Measurements from ENCODE around the gene SSX3.
"Not testable (repeated sequence)": the region's sequence is repeated elsewhere in the genome, so short reads cannot be mapped to it uniquely, and the experiment has no call there.

SSX3 gene

GRCh38 chrX:48356315-48357094, at the start of gene SSX3:
Gene SSX3 (minus strand): TSS chrX:48356703. CDS start chrX:48355249, 1,454 bp downstream.
- DNase-seq; H3K4me3 ChIP-seq (ENCODE audit: low read depth, low read length); H3K27me3 ChIP-seq (ENCODE audit: insufficient read depth, low read depth, severe bottlenecking); H3K27ac ChIP-seq; H3K9me3 ChIP-seq (ENCODE audit: severe bottlenecking); H3K36me3 ChIP-seq: not testable (repeated sequence)

DNA sequence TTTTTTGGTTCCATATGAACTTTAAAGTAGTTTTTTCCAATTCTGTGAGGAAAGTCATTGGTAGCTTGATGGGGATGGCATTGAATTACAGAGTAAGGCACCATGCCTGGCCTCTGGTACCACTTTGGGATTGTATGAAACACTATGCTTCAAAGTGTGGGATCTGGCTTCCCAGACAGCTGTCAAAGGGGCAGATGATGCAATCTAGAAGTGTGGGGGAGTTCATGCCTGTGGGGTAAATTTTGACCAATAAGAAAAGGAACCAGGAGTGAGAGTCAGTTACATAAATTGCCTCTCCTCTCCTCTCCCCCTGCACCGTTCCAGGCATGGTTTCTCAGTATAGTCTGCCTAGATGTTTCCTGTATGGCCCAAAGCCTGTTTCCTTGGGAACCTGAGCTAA, 41.3 kb upstream of the SSX3 start:
- H3K4me3 ChIP-seq (ENCODE audit: low read depth, low read length); DNase-seq; H3K27ac ChIP-seq; H3K27me3 ChIP-seq (ENCODE audit: insufficient read depth, low read depth, severe bottlenecking); H3K36me3 ChIP-seq; H3K9me3 ChIP-seq (ENCODE audit: severe bottlenecking): not testable (repeated sequence)

- H3K4me3 ChIP-seq (ENCODE audit: low read depth, low read length); H3K36me3 ChIP-seq; H3K27ac ChIP-seq; H3K27me3 ChIP-seq (ENCODE audit: insufficient read depth, low read depth, severe bottlenecking); DNase-seq; H3K9me3 ChIP-seq (ENCODE audit: severe bottlenecking): not testable (repeated sequence)
These were observed 40.4 kb upstream of the SSX3 start for GRCh38 chrX:48396931-48397330.

DNA sequence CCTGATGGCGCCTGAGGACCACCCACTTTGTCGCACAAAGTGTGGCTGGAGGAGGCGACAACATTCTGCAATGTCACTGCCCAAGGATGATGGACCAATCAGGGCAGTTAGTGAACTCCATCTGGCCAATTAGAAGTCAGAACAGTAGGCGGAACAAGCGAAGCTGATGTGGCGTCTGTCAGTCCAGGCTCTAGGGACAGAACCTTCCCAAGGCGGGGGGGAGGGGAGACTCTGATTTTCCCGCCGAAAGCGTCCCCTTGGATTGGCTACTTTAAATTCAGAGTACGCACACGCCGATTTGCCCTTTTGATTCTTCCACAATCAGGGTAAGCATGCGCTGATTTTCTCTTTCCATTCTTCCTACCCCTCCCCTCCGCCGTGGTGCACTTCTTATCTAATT, 26.7 kb upstream of the SSX3 start, which contains the start of gene SSX4:
TSS of gene SSX4 (plus strand) at position 301 of the 400 bp plus-strand sequence. CDS start 515 bp downstream, outside the sequence.
- not testable (repeated sequence) for H3K27ac ChIP-seq; H3K4me3 ChIP-seq (ENCODE audit: low read depth, low read length); H3K36me3 ChIP-seq; H3K27me3 ChIP-seq (ENCODE audit: insufficient read depth, low read depth, severe bottlenecking); DNase-seq; H3K9me3 ChIP-seq (ENCODE audit: severe bottlenecking)

DNA sequence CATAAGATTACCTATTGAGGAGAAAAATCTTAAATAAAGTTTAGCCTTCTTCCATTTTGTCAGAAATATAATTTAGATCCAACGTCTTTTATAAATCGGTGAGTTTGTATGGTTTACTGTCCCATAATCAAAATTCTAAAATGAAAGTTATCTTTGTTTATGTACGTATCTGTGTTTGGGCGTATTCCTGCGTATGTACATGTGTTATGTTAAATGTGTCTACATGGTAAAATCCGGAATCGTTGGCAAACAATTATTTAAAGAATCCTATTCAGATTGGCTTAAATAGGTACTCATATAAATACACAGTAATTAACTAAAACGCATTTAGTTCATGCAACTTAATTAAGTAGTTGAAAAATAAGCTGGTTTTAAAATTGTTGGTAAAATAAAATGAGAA, 13.9 kb upstream of the SSX3 start:
- not testable (repeated sequence) for H3K36me3 ChIP-seq; H3K9me3 ChIP-seq (ENCODE audit: severe bottlenecking); DNase-seq; H3K27me3 ChIP-seq (ENCODE audit: insufficient read depth, low read depth, severe bottlenecking); H3K4me3 ChIP-seq (ENCODE audit: low read depth, low read length); H3K27ac ChIP-seq

DNA sequence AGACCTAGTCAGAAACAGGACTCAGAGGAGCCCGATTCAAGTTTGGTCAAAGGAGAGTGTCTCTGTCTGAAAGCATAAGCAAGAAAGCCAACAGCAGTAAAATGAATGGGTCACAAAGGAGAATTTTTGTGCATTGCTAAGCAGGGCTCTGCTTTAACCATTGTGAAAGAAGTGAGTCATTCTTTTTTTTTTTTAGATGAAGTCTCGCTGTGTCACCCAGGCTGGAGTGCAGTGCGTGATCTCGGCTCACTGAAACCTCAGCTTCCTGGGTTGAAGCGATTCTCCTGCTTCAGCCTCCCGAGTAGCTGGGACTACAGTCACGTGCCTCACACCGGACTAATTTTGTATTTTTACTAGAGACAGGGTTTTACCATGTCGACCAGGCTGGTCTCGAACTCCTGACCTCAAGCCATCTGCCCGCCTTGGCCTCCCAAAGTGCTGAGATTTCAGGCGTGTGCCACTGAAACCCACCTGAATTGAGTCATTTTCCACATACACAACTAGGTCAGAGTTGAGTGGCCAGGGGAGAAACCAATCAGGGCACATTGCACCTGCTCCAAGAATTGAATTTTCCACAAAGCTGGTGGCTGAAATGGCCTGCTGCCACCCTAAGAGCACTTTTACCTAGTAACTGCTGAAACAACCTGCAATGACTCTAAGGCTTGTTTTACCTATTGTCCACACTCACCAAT, 11.4 kb upstream of the SSX3 start:
- not testable (repeated sequence) for DNase-seq; H3K4me3 ChIP-seq (ENCODE audit: low read depth, low read length); H3K27me3 ChIP-seq (ENCODE audit: insufficient read depth, low read depth, severe bottlenecking); H3K36me3 ChIP-seq; H3K27ac ChIP-seq; H3K9me3 ChIP-seq (ENCODE audit: severe bottlenecking)

DNA sequence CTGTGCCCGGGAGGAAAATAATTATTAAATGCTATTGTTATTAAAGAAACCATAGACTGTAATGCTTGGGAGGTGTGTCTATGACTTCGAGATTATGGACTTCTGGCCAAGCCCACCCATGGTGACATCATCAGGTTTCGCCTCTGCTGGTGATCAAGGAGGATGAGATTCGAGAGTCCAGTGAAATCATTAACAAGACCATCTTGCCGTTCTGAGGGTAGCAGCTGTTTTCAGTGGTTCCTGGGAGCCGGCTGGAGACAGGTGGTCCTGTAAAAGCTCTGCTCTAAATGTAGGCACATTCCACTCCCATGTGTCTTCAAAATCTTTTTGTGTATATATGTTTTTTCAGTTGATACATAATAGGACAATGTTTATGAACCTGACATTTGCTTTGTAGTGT, 2.8 kb upstream of the SSX3 start:
- not testable (repeated sequence) for H3K4me3 ChIP-seq (ENCODE audit: low read depth, low read length); H3K27ac ChIP-seq; H3K9me3 ChIP-seq (ENCODE audit: severe bottlenecking); H3K36me3 ChIP-seq; H3K27me3 ChIP-seq (ENCODE audit: insufficient read depth, low read depth, severe bottlenecking); DNase-seq

DNA sequence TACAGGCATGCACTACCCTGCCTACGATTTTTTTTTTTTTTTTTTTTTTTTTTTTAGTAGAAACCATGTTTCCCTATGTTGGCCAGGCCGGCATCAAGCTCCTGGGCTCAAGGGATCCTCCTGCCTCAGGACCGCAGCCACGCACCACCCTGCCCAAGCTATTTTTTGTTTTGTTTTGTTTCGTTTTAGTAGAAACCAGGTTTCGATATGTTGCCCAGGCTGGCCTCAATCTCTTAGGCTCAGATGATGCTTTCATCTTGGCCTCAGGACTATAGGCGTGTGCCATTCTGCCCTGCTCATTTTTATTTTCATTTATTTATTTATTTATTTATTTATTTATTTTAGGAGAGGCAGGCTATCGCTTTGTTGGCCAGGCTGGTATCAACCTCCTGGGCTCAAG, 1.2 kb upstream of the SSX3 start:
- no peaks in the 10 kb centered on the region for H3K36me3 ChIP-seq
- H3K27ac ChIP-seq = no peak overlapping the region
- DNase-seq = no peak

DNA sequence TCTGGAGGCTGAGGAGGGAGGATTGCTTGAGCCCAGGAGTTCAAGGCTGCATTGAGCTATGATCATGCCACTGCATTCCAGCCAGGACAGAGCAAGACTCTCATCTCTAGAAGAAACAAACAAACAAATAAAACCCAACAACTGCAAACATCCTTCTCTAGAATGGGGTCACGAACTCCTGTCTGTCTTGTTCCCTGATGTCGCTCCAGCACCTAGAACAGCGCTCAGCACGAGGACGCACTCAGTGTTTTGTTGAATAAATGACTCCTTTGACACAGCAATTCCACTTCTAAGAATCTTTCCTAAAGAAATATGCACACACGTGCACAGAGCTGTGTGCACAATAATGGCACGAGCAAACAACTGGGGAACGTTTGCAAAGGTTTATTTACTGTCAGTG, 10.4 kb downstream of the SSX3 start:
- not testable (repeated sequence) for H3K36me3 ChIP-seq; DNase-seq; H3K4me3 ChIP-seq (ENCODE audit: low read depth, low read length); H3K9me3 ChIP-seq (ENCODE audit: severe bottlenecking); H3K27me3 ChIP-seq (ENCODE audit: insufficient read depth, low read depth, severe bottlenecking); H3K27ac ChIP-seq

More for the DNA sequence above, 1.2 kb upstream of the SSX3 start:
- TF ChIP-seq, protein P1, sequence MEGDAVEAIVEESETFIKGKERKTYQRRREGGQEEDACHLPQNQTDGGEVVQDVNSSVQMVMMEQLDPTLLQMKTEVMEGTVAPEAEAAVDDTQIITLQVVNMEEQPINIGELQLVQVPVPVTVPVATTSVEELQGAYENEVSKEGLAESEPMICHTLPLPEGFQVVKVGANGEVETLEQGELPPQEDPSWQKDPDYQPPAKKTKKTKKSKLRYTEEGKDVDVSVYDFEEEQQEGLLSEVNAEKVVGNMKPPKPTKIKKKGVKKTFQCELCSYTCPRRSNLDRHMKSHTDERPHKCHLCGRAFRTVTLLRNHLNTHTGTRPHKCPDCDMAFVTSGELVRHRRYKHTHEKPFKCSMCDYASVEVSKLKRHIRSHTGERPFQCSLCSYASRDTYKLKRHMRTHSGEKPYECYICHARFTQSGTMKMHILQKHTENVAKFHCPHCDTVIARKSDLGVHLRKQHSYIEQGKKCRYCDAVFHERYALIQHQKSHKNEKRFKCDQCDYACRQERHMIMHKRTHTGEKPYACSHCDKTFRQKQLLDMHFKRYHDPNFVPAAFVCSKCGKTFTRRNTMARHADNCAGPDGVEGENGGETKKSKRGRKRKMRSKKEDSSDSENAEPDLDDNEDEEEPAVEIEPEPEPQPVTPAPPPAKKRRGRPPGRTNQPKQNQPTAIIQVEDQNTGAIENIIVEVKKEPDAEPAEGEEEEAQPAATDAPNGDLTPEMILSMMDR (IDR thresholded peaks at IDR 0.05; ENCODE audit: low read depth, low read length) = no peak
- Histone ChIP-seq H3K27me3 (ENCODE audit: insufficient read depth, low read depth, severe bottlenecking) (no peaks in the 10 kb centered on the region), H3K9me3 (ENCODE audit: severe bottlenecking) (no peaks in the 10 kb centered on the region), H3K4me3 (ENCODE audit: low read depth, low read length) (no peak overlapping the region)

DNA sequence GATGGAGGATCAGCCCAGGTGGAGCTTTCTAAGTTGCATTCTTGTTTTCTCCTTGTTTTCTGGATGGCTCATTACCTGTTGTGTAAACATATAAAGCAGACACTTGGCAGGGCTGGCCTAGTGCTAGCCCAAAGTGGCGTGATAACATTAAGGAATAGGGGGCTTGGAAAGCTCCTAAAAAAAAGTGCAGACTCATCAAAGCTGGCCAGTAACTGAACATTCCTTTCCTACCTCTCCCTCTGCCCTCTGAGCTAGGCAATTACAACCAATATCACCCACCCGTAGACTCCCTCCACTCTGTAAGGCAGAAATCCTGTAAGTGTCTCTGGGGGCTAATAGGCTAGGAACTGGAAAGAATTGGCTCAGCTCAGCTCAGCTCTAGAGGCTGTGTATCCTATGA, 42.5 kb downstream of the SSX3 start:
- not testable (repeated sequence) for H3K36me3 ChIP-seq; H3K27ac ChIP-seq; H3K9me3 ChIP-seq (ENCODE audit: severe bottlenecking); H3K4me3 ChIP-seq (ENCODE audit: low read depth, low read length); H3K27me3 ChIP-seq (ENCODE audit: insufficient read depth, low read depth, severe bottlenecking); DNase-seq

Measured in WERI-Rb-1 (cell line).